ENCODE results near the gene LRIF1.

Gene LRIF1

DNA sequence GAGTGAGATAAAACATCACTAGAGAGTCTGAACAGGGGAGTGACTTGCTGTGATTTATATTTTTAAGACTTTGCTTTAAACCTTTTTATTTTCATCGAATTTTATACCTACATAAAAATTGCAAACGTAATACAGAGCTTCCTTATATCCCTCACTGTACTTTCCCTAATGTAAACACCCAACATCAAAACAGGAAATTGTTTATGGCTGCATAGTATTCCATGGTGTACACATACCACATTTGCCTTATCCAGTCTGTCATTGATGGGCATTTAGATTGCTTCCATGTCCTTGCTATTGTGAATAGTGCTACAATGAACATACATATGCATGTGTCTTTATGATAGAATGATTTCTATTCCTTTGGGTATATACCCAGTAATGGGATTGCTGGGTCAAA is 34.8 kb downstream of the LRIF1 start:
- no peak overlapping the region for H3K4me3 ChIP-seq (replicated peaks; ENCODE audit: low read depth, low read length)
- TF ChIP-seq CTCF (IDR thresholded peaks at IDR 0.05; ENCODE audit: low read length, missing control alignments), result no peak
- DNase-seq (ENCODE audit: low read depth), result no peak

GRCh38 chr1:110928191-110928590 is 35.5 kb downstream of the LRIF1 start:
- TF ChIP-seq CTCF (IDR thresholded peaks at IDR 0.05; ENCODE audit: low read length, missing control alignments), result no peak
- no peak for DNase-seq (ENCODE audit: low read depth)
- no peak overlapping the region for H3K4me3 ChIP-seq (replicated peaks; ENCODE audit: low read depth, low read length)

GRCh38 chr1:110927484-110928075 is 36.1 kb downstream of the LRIF1 start:
- DNase-seq (ENCODE audit: low read depth), result no peak
- no peak overlapping the region for H3K4me3 ChIP-seq (replicated peaks; ENCODE audit: low read depth, low read length)
- no peak for TF ChIP-seq CTCF (IDR thresholded peaks at IDR 0.05; ENCODE audit: low read length, missing control alignments)

- H3K4me3 ChIP-seq (replicated peaks; ENCODE audit: low read depth, low read length), result no peak overlapping the region
- no peak for TF ChIP-seq CTCF (IDR thresholded peaks at IDR 0.05; ENCODE audit: low read length, missing control alignments)
- DNase-seq (ENCODE audit: low read depth), result no peak
Observed at GRCh38 chr1:110921953-110922352, 41.8 kb downstream of the LRIF1 start.

GRCh38 chr1:110918016-110918415 is 45.7 kb downstream of the LRIF1 start:
- no peak for DNase-seq (ENCODE audit: low read depth)
- H3K4me3 ChIP-seq (replicated peaks; ENCODE audit: low read depth, low read length), result no peak overlapping the region
- TF ChIP-seq CTCF (IDR thresholded peaks at IDR 0.05; ENCODE audit: low read length, missing control alignments), result no peak

- peak; percentile 28 for DNase-seq (ENCODE audit: low read depth)
- peak overlapping the region; percentile 6 for H3K4me3 ChIP-seq (replicated peaks; ENCODE audit: low read depth, low read length)
- TF ChIP-seq CTCF (IDR thresholded peaks at IDR 0.05; ENCODE audit: low read length, missing control alignments), result no peak
Observed at GRCh38 chr1:110916669-110917306, 46.9 kb downstream of the LRIF1 start.

DNA sequence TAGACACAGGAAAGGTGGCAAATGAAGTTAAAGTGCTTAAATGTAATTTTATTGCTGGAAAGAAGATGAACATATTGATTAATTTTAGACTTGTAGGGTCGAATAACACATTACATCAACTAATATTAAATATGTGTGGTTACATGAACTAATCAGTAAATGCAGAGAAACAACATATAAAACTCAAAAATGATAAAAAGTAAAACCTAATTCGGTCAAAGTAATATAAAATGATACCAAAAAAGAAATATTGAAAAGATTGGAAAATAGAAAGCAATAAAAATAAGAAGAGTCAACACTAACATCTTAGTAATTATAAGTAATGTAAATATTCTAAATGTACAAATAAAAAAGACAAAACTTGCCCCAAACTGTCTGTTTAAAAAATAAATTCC is 47.5 kb downstream of the LRIF1 start:
- DNase-seq (ENCODE audit: low read depth), result no peak
- H3K4me3 ChIP-seq (replicated peaks; ENCODE audit: low read depth, low read length), result no peak overlapping the region
- TF ChIP-seq CTCF (IDR thresholded peaks at IDR 0.05; ENCODE audit: low read length, missing control alignments), result no peak

Data from fibroblast of pulmonary artery (primary cell).